Liver (tissue), 9 donors: ENCODE data around the gene MON1B. TPM values are rescaled to one million over a fixed set of nuclear protein-coding genes. Genes with fewer than 3 reads are reported as not detected.

Experiments used
- DNase-seq: peaks from one replicate; pipeline ENCODE4 v3.0.0-alpha.2; 2017; ENCODE audit warnings: low spot score
- H3K27ac ChIP-seq, 2 donors: one replicate each; pipeline ENCODE4 v1.7.0; 2013; ENCODE audit warnings: inconsistent platforms in 2 of 2, low read length in 2 of 2, control low read depth in 1 of 2, low read depth in 1 of 2, mild to moderate bottlenecking in 1 of 2
- H3K27me3 ChIP-seq, 4 donors: one replicate each; pipeline versions ENCODE4 v1.6.1 to v1.7.0; 2013; ENCODE audit warnings: low read length in 3 of 4, inconsistent platforms in 1 of 4, mild to moderate bottlenecking in 1 of 4, moderate library complexity in 1 of 4; ENCODE audit not compliant: control insufficient read depth in 4 of 4, insufficient read depth in 4 of 4
- H3K36me3 ChIP-seq, 4 donors: one replicate each; pipeline versions ENCODE4 v1.6.1 to v1.7.0; 2013; ENCODE audit warnings: low read length in 3 of 4, mild to moderate bottlenecking in 3 of 4, low read depth in 1 of 4, moderate library complexity in 1 of 4; ENCODE audit not compliant: control insufficient read depth in 4 of 4, insufficient read depth in 3 of 4
- H3K4me1 ChIP-seq, 4 donors: one replicate each; pipeline versions ENCODE4 v1.6.1 to v1.7.0; 2013; ENCODE audit warnings: low read length in 3 of 4, mild to moderate bottlenecking in 3 of 4, moderate library complexity in 1 of 4; ENCODE audit not compliant: control insufficient read depth in 4 of 4, insufficient read depth in 4 of 4
- H3K4me3 ChIP-seq, 3 donors: one replicate each; pipeline versions ENCODE4 v1.6.1 to v1.7.0; 2013; ENCODE audit warnings: low read length in 3 of 3, control low read depth in 1 of 3, low read depth in 1 of 3, mild to moderate bottlenecking in 1 of 3
- H3K9ac ChIP-seq, 2 donors: one replicate each; pipeline ENCODE4 v1.7.0; 2013; ENCODE audit warnings: low read length in 2 of 2, mild to moderate bottlenecking in 2 of 2, moderate library complexity in 2 of 2, control low read depth in 1 of 2, low read depth in 1 of 2
- H3K9me3 ChIP-seq, 4 donors: one replicate each; pipeline versions ENCODE4 v1.6.1 to v1.7.0; 2013; ENCODE audit warnings: low read length in 3 of 4; ENCODE audit not compliant: control insufficient read depth in 4 of 4
- ATF3 ChIP-seq: IDR thresholded peaks from 2 replicates; pipeline ENCODE4 v1.6.1; 2016; ENCODE audit warnings: antibody characterized with exemption
- EGR1 ChIP-seq, 2 donors: IDR thresholded peaks; 2 replicates each; pipeline ENCODE4 v1.6.1; 2016 to 2018; ENCODE audit warnings: antibody characterized with exemption in 2 of 2, low read depth in 2 of 2
- FOXA1 ChIP-seq: IDR thresholded peaks from 2 replicates; pipeline ENCODE4 v1.6.1; 2016; ENCODE audit warnings: antibody characterized with exemption
- FOXA2 ChIP-seq: IDR thresholded peaks from 2 replicates; pipeline ENCODE4 v1.6.1; 2016; ENCODE audit warnings: antibody characterized with exemption
- GABPA ChIP-seq, 2 donors: IDR thresholded peaks in 1 of 2; conservative IDR thresholded peaks in 1 of 2; 2 replicates each; pipeline ENCODE4 v1.6.1; 2016; ENCODE audit warnings: antibody characterized with exemption in 2 of 2, mild to moderate bottlenecking in 1 of 2, moderate library complexity in 1 of 2
- HNF4A ChIP-seq, 2 donors: conservative IDR thresholded peaks; 2 replicates each; pipeline ENCODE4 v1.6.1; 2016; ENCODE audit warnings: antibody characterized with exemption in 2 of 2, mild to moderate bottlenecking in 2 of 2
- HNF4G ChIP-seq: IDR thresholded peaks from 2 replicates; pipeline ENCODE4 v1.6.1; 2016; ENCODE audit warnings: antibody characterized with exemption
- JUND ChIP-seq, 2 donors: IDR thresholded peaks; 2 replicates each; pipeline ENCODE4 v1.6.1; 2016; ENCODE audit warnings: antibody characterized with exemption in 2 of 2
- NR2F2 ChIP-seq: IDR thresholded peaks from 2 replicates; pipeline ENCODE4 v1.6.1; 2016; ENCODE audit warnings: antibody characterized with exemption
- RAD21 ChIP-seq, 2 donors: IDR thresholded peaks; 2 replicates each; pipeline ENCODE4 v1.6.1; 2016; ENCODE audit warnings: antibody characterized with exemption in 2 of 2, mild to moderate bottlenecking in 2 of 2
- RXRA ChIP-seq, 2 donors: IDR thresholded peaks; 2 replicates each; pipeline ENCODE4 v1.6.1; 2017 to 2018; ENCODE audit warnings: antibody characterized with exemption in 2 of 2, mild to moderate bottlenecking in 1 of 2
- SP1 ChIP-seq: IDR thresholded peaks from 2 replicates; pipeline ENCODE4 v1.6.1; 2018; ENCODE audit warnings: antibody characterized with exemption, mild to moderate bottlenecking
- TAF1 ChIP-seq: conservative IDR thresholded peaks from 2 replicates; pipeline ENCODE4 v1.6.1; 2016; ENCODE audit warnings: antibody characterized with exemption, mild to moderate bottlenecking
- YY1 ChIP-seq: IDR thresholded peaks from 2 replicates; pipeline ENCODE4 v1.6.1; 2016; ENCODE audit warnings: antibody characterized with exemption, mild to moderate bottlenecking
- WGBS: extraction: QIAGEN DNeasy Blood & Tissue Kit; methylation state at CpG from one replicate; pipeline ENCODE4 v1.1.7; 2013; 5-methylcytosine and 5-hydroxymethylcytosine counted together
- polyA plus RNA-seq, 2 donors: library from polyadenylated mRNA; stranded (reverse) in 1 of 2; unstranded in 1 of 2; fragments of 200-250 nt in 1 of 2; fragments of >200 nt in 1 of 2; fragmentation: Nextera tagmentation in 1 of 2; extraction: Ambion mirVana in 1 of 2; gene quantifications; one replicate each; pipeline versions ENCODE4 v1.2.1 to v1.2.3, GENCODE V29; 2013 to 2015
- total RNA-seq, 2 donors: library from RNA; depleted of rRNA; stranded (reverse); fragments of >200 nt; gene quantifications; one replicate each; pipeline ENCODE4 v1.2.3, GENCODE V29; 2014
- TF ChIP-seq, protein P1 (sequence below): IDR thresholded peaks from 2 replicates; pipeline ENCODE4 v1.6.1; 2016; ENCODE audit warnings: antibody characterized with exemption, mild to moderate bottlenecking
- TF ChIP-seq, protein P2 (sequence below): IDR thresholded peaks from 2 replicates; pipeline ENCODE4 v1.6.1; 2016; ENCODE audit warnings: antibody characterized with exemption
- TF ChIP-seq, protein P3 (sequence below): fragments of 150-350 bp; IDR thresholded peaks from 2 replicates; pipeline ENCODE4 v1.5.1; 2017; ENCODE audit warnings: improper control_type of control experiment, low read depth, low read length; ENCODE audit not compliant: missing input control
- TF ChIP-seq, protein P4 (sequence below): IDR thresholded peaks from 2 replicates; pipeline ENCODE4 v1.6.1; 2016; ENCODE audit warnings: antibody characterized with exemption
- donor health status: healthy.
- donor health status: healthy.
- donor health status: healthy.
- donor health status: healthy.
- donor health status: healthy.

MON1B gene
- total RNA-seq (10 to 100 TPM in 1 of 2 donors, 1 to 10 TPM in 1; 7.1 to 14.1 TPM), polyA plus RNA-seq (10 to 100 TPM; 10.7 to 23.5 TPM)

GRCh38 chr16:77190478-77191258 is at the start of gene MON1B:
TSS of gene MON1B (plus strand) at chr16:77191190. CDS start at chr16:77191486, 296 bp downstream.
- Histone ChIP-seq H3K9me3 (no peaks in the 10 kb centered on the region), H3K4me1 (peaks cover 0 to 9% (median 5%) of the 10 kb centered on the region in 4 donors)

More at GRCh38 chr16:77190478-77191258, at the start of gene MON1B:
- Histone ChIP-seq H3K27ac (peak within 1 kb of the TSS; percentile 96 to 98), H3K36me3 (peaks cover 12 to 27% (median 14%) of the 10 kb centered on the region in 4 donors), H3K4me3 (peak within 1 kb of the TSS; percentile 84 to 95 (median 93)), H3K9ac (peak within 1 kb of the TSS; percentile 79 to 89), H3K27me3 (no peaks in the 10 kb centered on the region)
- WGBS: under 1% methylated on average over 63 of the region's 63 CpGs
- DNase-seq: peak; percentile 90
- TF ChIP-seq, protein P1, sequence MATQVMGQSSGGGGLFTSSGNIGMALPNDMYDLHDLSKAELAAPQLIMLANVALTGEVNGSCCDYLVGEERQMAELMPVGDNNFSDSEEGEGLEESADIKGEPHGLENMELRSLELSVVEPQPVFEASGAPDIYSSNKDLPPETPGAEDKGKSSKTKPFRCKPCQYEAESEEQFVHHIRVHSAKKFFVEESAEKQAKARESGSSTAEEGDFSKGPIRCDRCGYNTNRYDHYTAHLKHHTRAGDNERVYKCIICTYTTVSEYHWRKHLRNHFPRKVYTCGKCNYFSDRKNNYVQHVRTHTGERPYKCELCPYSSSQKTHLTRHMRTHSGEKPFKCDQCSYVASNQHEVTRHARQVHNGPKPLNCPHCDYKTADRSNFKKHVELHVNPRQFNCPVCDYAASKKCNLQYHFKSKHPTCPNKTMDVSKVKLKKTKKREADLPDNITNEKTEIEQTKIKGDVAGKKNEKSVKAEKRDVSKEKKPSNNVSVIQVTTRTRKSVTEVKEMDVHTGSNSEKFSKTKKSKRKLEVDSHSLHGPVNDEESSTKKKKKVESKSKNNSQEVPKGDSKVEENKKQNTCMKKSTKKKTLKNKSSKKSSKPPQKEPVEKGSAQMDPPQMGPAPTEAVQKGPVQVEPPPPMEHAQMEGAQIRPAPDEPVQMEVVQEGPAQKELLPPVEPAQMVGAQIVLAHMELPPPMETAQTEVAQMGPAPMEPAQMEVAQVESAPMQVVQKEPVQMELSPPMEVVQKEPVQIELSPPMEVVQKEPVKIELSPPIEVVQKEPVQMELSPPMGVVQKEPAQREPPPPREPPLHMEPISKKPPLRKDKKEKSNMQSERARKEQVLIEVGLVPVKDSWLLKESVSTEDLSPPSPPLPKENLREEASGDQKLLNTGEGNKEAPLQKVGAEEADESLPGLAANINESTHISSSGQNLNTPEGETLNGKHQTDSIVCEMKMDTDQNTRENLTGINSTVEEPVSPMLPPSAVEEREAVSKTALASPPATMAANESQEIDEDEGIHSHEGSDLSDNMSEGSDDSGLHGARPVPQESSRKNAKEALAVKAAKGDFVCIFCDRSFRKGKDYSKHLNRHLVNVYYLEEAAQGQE: peak; percentile 80
- TF ChIP-seq FOXA1: no peak
- TF ChIP-seq NR2F2: peak; percentile 72
- TF ChIP-seq, protein P2, sequence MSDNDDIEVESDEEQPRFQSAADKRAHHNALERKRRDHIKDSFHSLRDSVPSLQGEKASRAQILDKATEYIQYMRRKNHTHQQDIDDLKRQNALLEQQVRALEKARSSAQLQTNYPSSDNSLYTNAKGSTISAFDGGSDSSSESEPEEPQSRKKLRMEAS: peak; percentile 90
- peak; percentile 86 for TF ChIP-seq TAF1
- TF ChIP-seq FOXA2: peak; percentile 33
- TF ChIP-seq RAD21 (IDR thresholded peaks at IDR 0.05): no peak
- TF ChIP-seq HNF4G: no peak
- TF ChIP-seq SP1: peak; percentile 98
- peak; percentile 35 for TF ChIP-seq ATF3
- peak; percentile 91 to 96 for TF ChIP-seq GABPA (IDR thresholded peaks at IDR 0.05 in 1 of 2, conservative IDR thresholded peaks at IDR 0.05 in 1 of 2)
- TF ChIP-seq EGR1 (IDR thresholded peaks at IDR 0.05; ENCODE audit: low read depth in 2 of 2): peak; percentile 81 to 95
- TF ChIP-seq, protein P3, sequence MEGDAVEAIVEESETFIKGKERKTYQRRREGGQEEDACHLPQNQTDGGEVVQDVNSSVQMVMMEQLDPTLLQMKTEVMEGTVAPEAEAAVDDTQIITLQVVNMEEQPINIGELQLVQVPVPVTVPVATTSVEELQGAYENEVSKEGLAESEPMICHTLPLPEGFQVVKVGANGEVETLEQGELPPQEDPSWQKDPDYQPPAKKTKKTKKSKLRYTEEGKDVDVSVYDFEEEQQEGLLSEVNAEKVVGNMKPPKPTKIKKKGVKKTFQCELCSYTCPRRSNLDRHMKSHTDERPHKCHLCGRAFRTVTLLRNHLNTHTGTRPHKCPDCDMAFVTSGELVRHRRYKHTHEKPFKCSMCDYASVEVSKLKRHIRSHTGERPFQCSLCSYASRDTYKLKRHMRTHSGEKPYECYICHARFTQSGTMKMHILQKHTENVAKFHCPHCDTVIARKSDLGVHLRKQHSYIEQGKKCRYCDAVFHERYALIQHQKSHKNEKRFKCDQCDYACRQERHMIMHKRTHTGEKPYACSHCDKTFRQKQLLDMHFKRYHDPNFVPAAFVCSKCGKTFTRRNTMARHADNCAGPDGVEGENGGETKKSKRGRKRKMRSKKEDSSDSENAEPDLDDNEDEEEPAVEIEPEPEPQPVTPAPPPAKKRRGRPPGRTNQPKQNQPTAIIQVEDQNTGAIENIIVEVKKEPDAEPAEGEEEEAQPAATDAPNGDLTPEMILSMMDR: no peak
- peak; percentile 28 to 55 for TF ChIP-seq RXRA (IDR thresholded peaks at IDR 0.05)
- TF ChIP-seq, protein P4, sequence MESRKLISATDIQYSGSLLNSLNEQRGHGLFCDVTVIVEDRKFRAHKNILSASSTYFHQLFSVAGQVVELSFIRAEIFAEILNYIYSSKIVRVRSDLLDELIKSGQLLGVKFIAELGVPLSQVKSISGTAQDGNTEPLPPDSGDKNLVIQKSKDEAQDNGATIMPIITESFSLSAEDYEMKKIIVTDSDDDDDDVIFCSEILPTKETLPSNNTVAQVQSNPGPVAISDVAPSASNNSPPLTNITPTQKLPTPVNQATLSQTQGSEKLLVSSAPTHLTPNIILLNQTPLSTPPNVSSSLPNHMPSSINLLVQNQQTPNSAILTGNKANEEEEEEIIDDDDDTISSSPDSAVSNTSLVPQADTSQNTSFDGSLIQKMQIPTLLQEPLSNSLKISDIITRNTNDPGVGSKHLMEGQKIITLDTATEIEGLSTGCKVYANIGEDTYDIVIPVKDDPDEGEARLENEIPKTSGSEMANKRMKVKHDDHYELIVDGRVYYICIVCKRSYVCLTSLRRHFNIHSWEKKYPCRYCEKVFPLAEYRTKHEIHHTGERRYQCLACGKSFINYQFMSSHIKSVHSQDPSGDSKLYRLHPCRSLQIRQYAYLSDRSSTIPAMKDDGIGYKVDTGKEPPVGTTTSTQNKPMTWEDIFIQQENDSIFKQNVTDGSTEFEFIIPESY: peak; percentile 66
- TF ChIP-seq HNF4A (conservative IDR thresholded peaks at IDR 0.05): peak in 1 of 2 donors; percentile 10
- TF ChIP-seq YY1: peak; percentile 79
- peak in 1 of 2 donors; percentile 43 for TF ChIP-seq JUND (IDR thresholded peaks at IDR 0.05)
